Coronary artery (tissue), 2 donors: ENCODE measurements around the gene ZFR.
A peak's percentile ranks its signal among the peaks of the same experiment; 100 is the strongest.

Source experiments
- DNase-seq: peaks from one replicate; pipeline ENCODE4 v3.0.0-alpha.2; 2017; ENCODE audit warnings: low spot score
- H3K27ac ChIP-seq, 2 donors: fragments of 200-600 bp; sonication (generic); one replicate each; pipeline ENCODE4 v1.5.1; 2016 to 2019
- H3K4me3 ChIP-seq: fragments of 200-600 bp; sonication (generic); 2 replicates; pipeline ENCODE4 v1.5.1; 2016; ENCODE audit warnings: mild to moderate bottlenecking, moderate library complexity
- CTCF ChIP-seq: fragments of 200-600 bp; sonication (generic); IDR thresholded peaks from one replicate; pipeline ENCODE4 v1.5.1; 2019; ENCODE audit warnings: antibody characterized with exemption

The ZFR gene

GRCh38 chr5:32390819-32391591 is 53.5 kb downstream of the ZFR start:
- no peak for TF ChIP-seq CTCF
- Histone ChIP-seq H3K27ac (peak overlapping the region in 1 of 2 donors; percentile 17), H3K4me3 (no peak overlapping the region)
- DNase-seq, result no peak

- DNase-seq, result no peak
- TF ChIP-seq CTCF, result no peak
- no peak overlapping the region for H3K4me3 ChIP-seq
- no peak overlapping the region for H3K27ac ChIP-seq
Measured at GRCh38 chr5:32388432-32389129, 56.0 kb downstream of the ZFR start.

GRCh38 chr5:32387841-32388240 is 56.7 kb downstream of the ZFR start:
- Histone ChIP-seq H3K4me3 (no peak overlapping the region), H3K27ac (no peak overlapping the region)
- no peak for TF ChIP-seq CTCF
- no peak for DNase-seq

- Histone ChIP-seq H3K27ac (no peak overlapping the region), H3K4me3 (no peak overlapping the region)
- TF ChIP-seq CTCF, result no peak
- no peak for DNase-seq
Measured at GRCh38 chr5:32387211-32387610, 57.3 kb downstream of the ZFR start.

GRCh38 chr5:32384621-32385020 is 59.9 kb downstream of the ZFR start:
- no peak overlapping the region for H3K27ac ChIP-seq
- DNase-seq, result no peak
- no peak overlapping the region for H3K4me3 ChIP-seq
- no peak for TF ChIP-seq CTCF

GRCh38 chr5:32383586-32383985 is 61.0 kb downstream of the ZFR start:
- H3K27ac ChIP-seq, result no peak overlapping the region
- DNase-seq, result no peak

More at GRCh38 chr5:32383586-32383985, 61.0 kb downstream of the ZFR start:
- H3K4me3 ChIP-seq, result no peak overlapping the region
- no peak for TF ChIP-seq CTCF
